IPS DF 6.9 (cell line): ENCODE results near the gene SERPINA3.

Experiments
- DNase-seq: peaks from one replicate; pipeline ENCODE4 v3.0.0-alpha.2; 2013; ENCODE audit warnings: low read depth, low spot score
- H3K27ac ChIP-seq: one replicate; pipeline ENCODE4 v1.5.1; 2013; ENCODE audit warnings: low read length, control low read depth
- H3K27me3 ChIP-seq: 2 replicates; pipeline ENCODE4 v1.6.1; 2013; ENCODE audit warnings: mild to moderate bottlenecking, low read length; ENCODE audit not compliant: control insufficient read depth, insufficient read depth
- H3K36me3 ChIP-seq: 2 replicates; pipeline ENCODE4 v1.6.1; 2013; ENCODE audit warnings: low read length; ENCODE audit not compliant: control insufficient read depth, insufficient read depth
- H3K4me1 ChIP-seq: 2 replicates; pipeline ENCODE4 v1.6.1; 2013; ENCODE audit warnings: low read length; ENCODE audit not compliant: control insufficient read depth, insufficient read depth
- H3K4me3 ChIP-seq: 2 replicates; pipeline ENCODE4 v1.5.1; 2013; ENCODE audit warnings: mild to moderate bottlenecking, low read length
- H3K9me3 ChIP-seq: 2 replicates; pipeline ENCODE4 v1.6.1; 2013; ENCODE audit warnings: low read length, inconsistent platforms; ENCODE audit not compliant: control insufficient read depth, insufficient read depth
- WGBS: extraction: QIAGEN DNeasy Blood & Tissue Kit; methylation state at CpG from one replicate; pipeline ENCODE4 v1.1.7; 2013; ENCODE audit warnings: mixed read lengths, missing lambda C conversion rate; ENCODE audit not compliant: insufficient read length, insufficient coverage; 5-methylcytosine and 5-hydroxymethylcytosine counted together

The SERPINA3 gene

DNA sequence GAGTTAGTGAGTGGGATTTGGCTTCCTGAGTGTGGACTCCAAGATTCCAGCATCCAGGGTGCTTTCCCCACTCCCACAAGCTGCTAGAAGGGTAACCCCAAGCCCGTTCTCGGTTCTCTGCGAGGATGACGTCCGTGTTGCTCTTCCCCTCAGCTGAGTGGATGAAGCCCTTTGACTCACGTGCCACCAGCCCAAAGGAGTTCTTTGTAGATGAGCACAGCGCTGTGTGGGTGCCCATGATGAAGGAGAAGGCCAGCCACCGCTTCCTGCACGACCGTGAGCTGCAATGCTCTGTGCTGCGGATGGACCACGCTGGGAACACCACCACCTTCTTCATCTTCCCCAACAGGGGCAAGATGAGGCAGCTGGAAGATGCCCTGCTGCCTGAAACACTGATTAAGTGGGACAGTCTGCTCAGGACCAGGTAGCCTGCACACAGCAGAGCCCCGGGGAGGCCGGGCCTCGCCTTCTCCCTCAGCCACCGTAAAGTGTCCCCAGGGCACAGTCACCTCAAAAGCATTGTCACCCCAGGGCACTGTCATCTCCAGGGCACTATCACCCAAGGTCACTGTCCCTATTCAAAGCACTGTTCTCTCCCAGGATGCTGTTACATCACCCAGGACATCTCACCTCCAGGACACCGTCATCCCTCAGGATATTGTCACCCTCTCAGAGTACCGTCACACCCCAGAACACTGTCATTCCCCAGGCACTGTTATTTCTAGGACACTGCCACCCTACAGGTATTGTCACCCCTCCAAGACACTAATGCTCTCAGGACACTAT lies 31.3 kb downstream of the SERPINA3 start:
- Histone ChIP-seq H3K27me3 (no peaks in the 10 kb centered on the region), H3K9me3 (no peaks in the 10 kb centered on the region), H3K4me3 (no peak overlapping the region), H3K36me3 (no peaks in the 10 kb centered on the region), H3K27ac (no peak overlapping the region), H3K4me1 (no peaks in the 10 kb centered on the region)
- no CpG with 5 or more reads among the region's 18 CpGs for WGBS
- DNase-seq, result no peak

DNA sequence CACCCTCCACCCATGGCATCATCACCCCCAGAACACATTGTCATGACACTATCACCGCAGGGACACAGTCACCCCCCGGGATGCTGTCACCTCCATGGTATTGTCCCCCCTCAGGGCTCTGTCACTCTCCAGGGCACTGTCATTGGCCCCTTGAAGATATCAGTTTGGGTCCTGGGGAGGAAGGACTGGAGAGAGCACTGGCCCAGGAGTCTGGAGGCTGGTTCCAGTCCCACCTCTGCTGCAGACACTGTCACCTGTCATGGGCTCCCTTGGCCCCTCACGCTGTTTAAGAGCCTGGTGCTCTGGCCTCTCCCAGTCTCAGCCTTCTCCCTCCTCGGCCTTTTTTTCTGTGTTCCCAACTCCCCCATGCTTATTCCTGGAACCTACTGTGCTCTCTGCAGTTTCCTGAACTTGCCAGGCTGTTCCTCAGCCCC lies 31.9 kb downstream of the SERPINA3 start:
- no peaks in the 10 kb centered on the region for H3K27me3 ChIP-seq
- DNase-seq, result no peak
- H3K36me3 ChIP-seq, result no peaks in the 10 kb centered on the region
- no peak overlapping the region for H3K4me3 ChIP-seq
- no peaks in the 10 kb centered on the region for H3K9me3 ChIP-seq
- H3K27ac ChIP-seq, result no peak overlapping the region
- no peaks in the 10 kb centered on the region for H3K4me1 ChIP-seq
- WGBS, result no CpG with 5 or more reads among the region's 4 CpGs

DNA sequence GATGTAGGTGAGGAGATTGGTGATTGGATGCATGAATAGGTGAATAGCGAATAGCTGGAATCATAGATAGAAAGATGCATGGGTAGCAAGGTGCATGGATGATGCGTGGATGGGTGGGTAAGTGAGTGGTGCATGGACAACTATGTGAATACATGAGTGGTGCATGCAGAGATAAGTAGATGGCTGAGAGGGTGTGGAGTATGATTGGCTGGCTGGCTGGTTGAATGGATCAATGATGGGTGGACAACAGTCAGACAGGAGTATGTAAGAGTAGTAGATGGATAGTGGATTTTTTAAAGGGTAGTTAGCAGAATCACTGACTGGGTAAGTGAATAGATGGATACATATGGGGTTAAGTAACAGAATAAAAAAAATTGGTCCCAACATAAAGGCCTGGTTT lies 33.9 kb downstream of the SERPINA3 start:
- Histone ChIP-seq H3K36me3 (no peaks in the 10 kb centered on the region), H3K4me3 (no peak overlapping the region), H3K9me3 (no peaks in the 10 kb centered on the region), H3K27me3 (no peaks in the 10 kb centered on the region), H3K27ac (no peak overlapping the region), H3K4me1 (no peaks in the 10 kb centered on the region)
- WGBS, result 100% methylated on average over 1 of the region's 2 CpGs
- no peak for DNase-seq

- H3K4me1 ChIP-seq, result no peaks in the 10 kb centered on the region
- H3K9me3 ChIP-seq, result no peaks in the 10 kb centered on the region
- no peak overlapping the region for H3K4me3 ChIP-seq
- H3K36me3 ChIP-seq, result no peaks in the 10 kb centered on the region
- WGBS, result no CpG with 5 or more reads among the region's 5 CpGs
- H3K27ac ChIP-seq, result no peak overlapping the region
- H3K27me3 ChIP-seq, result no peaks in the 10 kb centered on the region
- no peak for DNase-seq
Measured at GRCh38 chr14:94646481-94646880, 34.3 kb downstream of the SERPINA3 start.

DNA sequence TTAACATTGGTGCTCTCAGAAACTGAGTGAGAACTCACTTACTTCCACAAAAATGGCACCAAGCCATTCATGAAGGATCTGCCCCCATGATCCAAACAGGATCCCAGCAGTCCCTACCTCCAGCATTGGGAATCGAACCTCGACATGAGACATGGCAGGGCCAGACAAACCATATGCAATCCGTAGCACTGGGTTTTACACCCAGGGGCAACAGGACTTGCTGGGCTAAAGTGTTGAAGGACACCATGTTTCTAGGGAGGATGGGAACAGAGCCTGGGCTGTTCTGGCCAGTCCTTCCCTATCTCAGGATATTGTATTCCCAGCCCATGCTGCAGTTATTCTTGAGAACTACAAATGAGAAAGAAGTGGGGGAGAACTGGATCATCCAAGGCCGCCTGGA lies 36.6 kb downstream of the SERPINA3 start:
- Histone ChIP-seq H3K4me3 (no peak overlapping the region), H3K27ac (no peak overlapping the region), H3K9me3 (no peaks in the 10 kb centered on the region), H3K4me1 (no peaks in the 10 kb centered on the region), H3K36me3 (no peaks in the 10 kb centered on the region), H3K27me3 (no peaks in the 10 kb centered on the region)
- no CpG with 5 or more reads among the region's 4 CpGs for WGBS
- DNase-seq, result no peak

DNA sequence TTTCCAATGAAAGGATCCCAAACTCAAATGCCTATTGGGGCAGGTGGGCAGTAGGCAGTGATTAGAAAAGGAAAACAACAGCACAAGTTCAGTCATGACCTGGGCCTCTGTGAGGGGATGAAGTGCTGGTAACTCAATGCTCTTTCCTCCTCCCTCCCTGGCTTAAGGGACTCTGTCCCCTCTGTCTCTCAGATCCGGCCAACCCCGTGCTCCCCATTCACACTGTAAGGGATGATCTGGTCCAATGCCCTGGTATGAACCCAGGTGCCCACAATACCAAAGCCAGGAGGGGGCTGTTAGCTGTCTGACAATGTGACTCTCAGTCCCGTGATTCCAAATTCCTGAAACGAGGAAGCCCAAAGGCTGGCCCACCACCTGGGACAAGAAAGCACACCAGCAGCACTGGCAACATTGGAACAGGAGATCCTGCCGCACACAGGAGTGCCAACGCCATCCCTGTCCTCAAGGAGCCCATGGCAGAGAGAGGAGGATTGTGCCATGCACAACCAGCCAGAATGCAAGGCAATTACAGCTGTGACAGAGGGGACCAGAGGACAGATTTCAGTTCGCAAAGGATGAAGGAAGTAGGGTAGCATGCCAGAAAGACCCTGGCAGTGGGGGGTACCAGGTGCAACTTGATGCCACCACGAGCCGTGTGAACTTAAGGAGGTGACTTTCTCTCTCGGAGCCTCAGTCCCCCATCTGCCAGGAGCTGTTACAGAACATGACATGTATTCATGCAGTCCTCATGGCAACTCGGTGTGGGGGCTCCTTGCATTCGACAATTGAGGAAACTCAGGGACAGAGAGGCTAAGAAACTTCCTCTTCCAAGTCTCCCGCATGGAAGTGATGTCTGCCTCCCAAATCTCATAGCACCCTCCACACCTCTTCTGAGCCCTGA lies 37.6 kb downstream of the SERPINA3 start:
- WGBS, result no CpG with 5 or more reads among the region's 13 CpGs
- H3K36me3 ChIP-seq, result no peaks in the 10 kb centered on the region
- no peak overlapping the region for H3K27ac ChIP-seq
- H3K4me3 ChIP-seq, result no peak overlapping the region
- no peaks in the 10 kb centered on the region for H3K4me1 ChIP-seq
- no peak for DNase-seq
- no peaks in the 10 kb centered on the region for H3K9me3 ChIP-seq
- H3K27me3 ChIP-seq, result no peaks in the 10 kb centered on the region

- DNase-seq, result no peak
- H3K36me3 ChIP-seq, result no peaks in the 10 kb centered on the region
- H3K9me3 ChIP-seq, result no peaks in the 10 kb centered on the region
- H3K4me1 ChIP-seq, result no peaks in the 10 kb centered on the region
- H3K27ac ChIP-seq, result no peak overlapping the region
- H3K4me3 ChIP-seq, result no peak overlapping the region
- WGBS, result no CpG with 5 or more reads among the region's 3 CpGs
- H3K27me3 ChIP-seq, result no peaks in the 10 kb centered on the region
Measured at GRCh38 chr14:94650444-94650775, 38.2 kb downstream of the SERPINA3 start.

DNA sequence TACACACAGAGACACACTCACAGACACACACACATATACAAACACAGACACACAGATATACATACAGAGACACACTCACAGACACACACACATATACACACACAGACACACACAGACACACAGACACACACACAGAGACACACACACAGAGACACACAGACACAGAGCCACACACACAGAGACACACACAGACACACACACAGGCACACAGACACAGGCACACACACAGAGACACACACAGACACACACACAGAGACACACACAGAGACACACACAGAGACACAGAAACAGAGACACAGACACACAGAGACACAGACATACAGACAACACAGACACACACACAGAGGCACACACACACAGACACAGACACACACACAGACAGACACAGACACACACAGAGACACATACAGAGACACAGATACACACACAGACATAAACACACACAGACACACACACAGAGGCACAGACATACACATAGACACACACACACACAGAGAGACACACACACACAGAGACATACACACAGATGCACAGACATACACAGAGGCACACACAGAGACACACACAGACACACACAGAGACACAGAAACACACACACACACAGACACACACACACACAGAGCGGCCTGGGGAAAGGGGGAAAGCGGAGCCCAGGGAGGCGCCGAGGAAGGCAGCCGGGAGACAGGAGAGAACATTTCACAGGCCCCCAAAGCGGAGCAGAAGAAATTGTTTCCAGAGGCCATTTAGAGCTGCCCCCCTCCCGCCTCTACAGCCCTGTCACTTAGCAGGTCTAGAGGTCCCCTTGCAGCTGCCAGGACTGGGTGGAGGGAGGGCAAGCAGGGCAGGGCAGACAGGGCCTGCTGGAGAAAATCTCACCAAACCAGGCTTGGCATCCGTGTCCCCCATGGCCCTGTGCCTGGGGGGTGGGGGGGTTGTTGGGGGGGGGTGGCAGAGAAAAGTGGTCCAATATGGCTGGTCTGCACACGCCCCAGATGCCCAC lies 38.9 kb downstream of the SERPINA3 start:
- Histone ChIP-seq H3K36me3 (no peaks in the 10 kb centered on the region), H3K4me3 (no peak overlapping the region), H3K9me3 (no peaks in the 10 kb centered on the region), H3K27ac (no peak overlapping the region), H3K27me3 (no peaks in the 10 kb centered on the region), H3K4me1 (no peaks in the 10 kb centered on the region)
- no peak for DNase-seq
- no CpG with 5 or more reads among the region's 9 CpGs for WGBS

DNA sequence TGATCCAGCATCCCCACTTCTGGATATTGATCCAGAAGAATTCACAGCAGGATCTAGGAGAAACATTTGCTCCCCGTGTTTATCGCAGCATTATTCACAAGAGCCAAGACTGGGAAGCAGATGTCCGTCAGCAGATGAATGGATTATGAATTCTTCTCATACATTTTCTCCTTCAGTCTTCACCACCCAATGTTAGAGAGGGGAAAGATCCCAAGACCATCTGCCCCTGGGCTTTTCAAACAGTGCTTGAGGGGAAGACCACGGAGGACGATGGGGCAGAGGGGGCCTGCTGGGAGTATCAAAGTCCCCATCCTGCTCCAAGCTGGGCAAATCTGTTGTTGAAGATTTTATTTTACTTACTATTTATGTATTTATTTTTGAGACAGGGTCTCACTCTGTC lies 41.1 kb downstream of the SERPINA3 start:
- Histone ChIP-seq H3K4me3 (no peak overlapping the region), H3K27me3 (no peaks in the 10 kb centered on the region), H3K9me3 (no peaks in the 10 kb centered on the region), H3K36me3 (no peaks in the 10 kb centered on the region), H3K27ac (no peak overlapping the region), H3K4me1 (no peaks in the 10 kb centered on the region)
- no CpG with 5 or more reads among the region's 5 CpGs for WGBS
- DNase-seq, result no peak
